C4-2B (cell line): Measurements from ENCODE around the gene TM2D3.

Experiments used
- H3K27ac ChIP-seq: fragments of 450-650 bp; 2 replicates; pipeline ENCODE4 v1.5.1; 2017
- ZFX ChIP-seq: fragments of 450-650 bp; IDR thresholded peaks from 2 replicates; pipeline ENCODE4 v1.6.1; 2017
- TF ChIP-seq, protein P1 (sequence below): fragments of 450-650 bp; conservative IDR thresholded peaks from 2 replicates; pipeline ENCODE4 v1.5.1; 2017; ENCODE audit warnings: mild to moderate bottlenecking

Gene TM2D3

DNA sequence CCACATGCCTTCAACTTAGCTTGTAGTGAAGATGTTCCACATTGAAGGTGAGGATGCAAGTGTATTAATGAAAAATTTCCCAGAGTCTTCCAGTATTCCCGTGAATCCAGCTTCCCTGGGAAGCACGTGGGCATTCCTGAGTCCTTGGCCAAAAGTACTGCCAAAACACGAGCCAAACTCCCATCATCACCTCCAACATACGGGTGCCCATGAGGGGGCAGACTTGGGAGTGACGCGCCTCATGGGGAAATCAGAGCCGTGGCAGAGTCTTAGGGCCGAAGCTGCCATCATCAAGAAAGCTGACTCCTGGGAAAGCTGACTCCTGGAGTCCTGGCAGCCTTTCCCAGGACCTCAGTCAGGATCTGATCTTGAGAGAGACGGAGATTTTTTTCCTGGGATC lies 20.1 kb upstream of the TM2D3 start:
- TF ChIP-seq, protein P1, sequence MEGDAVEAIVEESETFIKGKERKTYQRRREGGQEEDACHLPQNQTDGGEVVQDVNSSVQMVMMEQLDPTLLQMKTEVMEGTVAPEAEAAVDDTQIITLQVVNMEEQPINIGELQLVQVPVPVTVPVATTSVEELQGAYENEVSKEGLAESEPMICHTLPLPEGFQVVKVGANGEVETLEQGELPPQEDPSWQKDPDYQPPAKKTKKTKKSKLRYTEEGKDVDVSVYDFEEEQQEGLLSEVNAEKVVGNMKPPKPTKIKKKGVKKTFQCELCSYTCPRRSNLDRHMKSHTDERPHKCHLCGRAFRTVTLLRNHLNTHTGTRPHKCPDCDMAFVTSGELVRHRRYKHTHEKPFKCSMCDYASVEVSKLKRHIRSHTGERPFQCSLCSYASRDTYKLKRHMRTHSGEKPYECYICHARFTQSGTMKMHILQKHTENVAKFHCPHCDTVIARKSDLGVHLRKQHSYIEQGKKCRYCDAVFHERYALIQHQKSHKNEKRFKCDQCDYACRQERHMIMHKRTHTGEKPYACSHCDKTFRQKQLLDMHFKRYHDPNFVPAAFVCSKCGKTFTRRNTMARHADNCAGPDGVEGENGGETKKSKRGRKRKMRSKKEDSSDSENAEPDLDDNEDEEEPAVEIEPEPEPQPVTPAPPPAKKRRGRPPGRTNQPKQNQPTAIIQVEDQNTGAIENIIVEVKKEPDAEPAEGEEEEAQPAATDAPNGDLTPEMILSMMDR, result no peak
- TF ChIP-seq ZFX, result no peak
- no peak overlapping the region for H3K27ac ChIP-seq

DNA sequence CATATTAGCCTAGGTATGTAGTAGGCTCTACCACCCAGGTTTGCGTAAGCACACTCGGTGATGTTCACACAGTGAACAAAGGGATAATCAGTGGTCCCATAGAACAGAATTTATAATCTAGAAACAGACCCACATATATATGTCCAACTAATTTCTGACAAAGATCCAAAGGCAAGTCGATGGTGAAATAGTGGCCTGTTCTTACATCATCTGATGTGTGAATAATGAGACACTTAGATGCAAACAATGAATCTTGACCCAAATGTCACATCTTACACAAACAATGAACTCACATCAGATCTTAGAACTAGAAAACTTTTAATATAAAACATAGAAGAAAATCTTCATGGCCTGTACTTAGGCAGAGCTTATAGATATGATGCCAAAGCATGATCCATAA lies 17.6 kb upstream of the TM2D3 start:
- no peak overlapping the region for H3K27ac ChIP-seq
- no peak for TF ChIP-seq ZFX
- TF ChIP-seq, protein P1, result no peak

DNA sequence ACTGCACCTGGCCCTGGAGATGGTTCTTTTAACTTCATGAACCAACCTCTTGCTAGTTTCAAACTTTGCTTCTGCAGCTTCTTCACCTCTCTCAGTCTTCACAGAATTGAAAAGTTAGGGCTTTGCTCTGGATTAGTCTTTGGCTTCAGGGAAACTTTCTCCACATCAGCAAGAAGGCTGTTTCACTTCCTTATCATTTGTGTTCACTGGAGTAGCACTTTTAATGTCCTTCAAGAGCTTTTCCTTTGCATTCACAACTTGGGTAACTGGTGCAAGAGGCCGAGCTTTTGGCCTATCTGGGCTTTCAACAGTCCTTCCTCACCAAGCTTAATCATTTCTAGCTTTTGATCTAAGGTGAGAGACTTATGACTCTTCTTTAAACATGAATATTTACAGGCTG lies 15.7 kb upstream of the TM2D3 start:
- no peak for TF ChIP-seq ZFX
- TF ChIP-seq, protein P1, result no peak
- H3K27ac ChIP-seq, result no peak overlapping the region

GRCh38 chr15:101664303-101664913 lies 12.2 kb upstream of the TM2D3 start:
- H3K27ac ChIP-seq, result no peak overlapping the region
- no peak for TF ChIP-seq ZFX
- TF ChIP-seq, protein P1, result peak; percentile 79

GRCh38 chr15:101662203-101662602 lies 10.0 kb upstream of the TM2D3 start:
- TF ChIP-seq, protein P1, result no peak
- TF ChIP-seq ZFX, result no peak
- no peak overlapping the region for H3K27ac ChIP-seq

GRCh38 chr15:101660005-101660404 lies 7.8 kb upstream of the TM2D3 start:
- no peak for TF ChIP-seq ZFX
- TF ChIP-seq, protein P1, result no peak
- H3K27ac ChIP-seq, result no peak overlapping the region

GRCh38 chr15:101657968-101658784 lies 6.0 kb upstream of the TM2D3 start:
- TF ChIP-seq ZFX, result no peak
- TF ChIP-seq, protein P1, result no peak
- H3K27ac ChIP-seq, result no peak overlapping the region
